ENCODE results near the gene PDIK1L. TPM values are rescaled to one million over a fixed set of nuclear protein-coding genes. Genes with fewer than 3 reads are reported as not detected.

Gene PDIK1L
- polyA plus RNA-seq, 1 donor, result 20.1 TPM

DNA sequence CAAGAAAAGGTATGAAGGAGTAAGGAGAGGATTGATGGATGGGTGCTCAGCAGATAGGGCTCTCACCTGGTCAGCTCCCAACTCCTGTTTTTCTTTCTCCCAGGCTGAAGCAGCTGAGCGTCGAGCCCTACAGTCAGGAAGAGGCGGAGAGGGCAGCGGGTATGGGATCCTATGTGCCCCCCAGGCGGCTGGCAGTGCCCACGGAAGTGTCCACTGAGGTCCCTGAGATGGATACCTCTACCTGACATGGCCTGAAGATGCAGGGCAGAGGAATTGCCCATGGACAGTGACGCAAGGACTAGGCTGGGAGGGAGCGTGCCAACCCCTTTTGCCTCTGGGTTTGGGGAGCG, 58.8 kb downstream of the PDIK1L start:
- DNase-seq, result no peak

DNA sequence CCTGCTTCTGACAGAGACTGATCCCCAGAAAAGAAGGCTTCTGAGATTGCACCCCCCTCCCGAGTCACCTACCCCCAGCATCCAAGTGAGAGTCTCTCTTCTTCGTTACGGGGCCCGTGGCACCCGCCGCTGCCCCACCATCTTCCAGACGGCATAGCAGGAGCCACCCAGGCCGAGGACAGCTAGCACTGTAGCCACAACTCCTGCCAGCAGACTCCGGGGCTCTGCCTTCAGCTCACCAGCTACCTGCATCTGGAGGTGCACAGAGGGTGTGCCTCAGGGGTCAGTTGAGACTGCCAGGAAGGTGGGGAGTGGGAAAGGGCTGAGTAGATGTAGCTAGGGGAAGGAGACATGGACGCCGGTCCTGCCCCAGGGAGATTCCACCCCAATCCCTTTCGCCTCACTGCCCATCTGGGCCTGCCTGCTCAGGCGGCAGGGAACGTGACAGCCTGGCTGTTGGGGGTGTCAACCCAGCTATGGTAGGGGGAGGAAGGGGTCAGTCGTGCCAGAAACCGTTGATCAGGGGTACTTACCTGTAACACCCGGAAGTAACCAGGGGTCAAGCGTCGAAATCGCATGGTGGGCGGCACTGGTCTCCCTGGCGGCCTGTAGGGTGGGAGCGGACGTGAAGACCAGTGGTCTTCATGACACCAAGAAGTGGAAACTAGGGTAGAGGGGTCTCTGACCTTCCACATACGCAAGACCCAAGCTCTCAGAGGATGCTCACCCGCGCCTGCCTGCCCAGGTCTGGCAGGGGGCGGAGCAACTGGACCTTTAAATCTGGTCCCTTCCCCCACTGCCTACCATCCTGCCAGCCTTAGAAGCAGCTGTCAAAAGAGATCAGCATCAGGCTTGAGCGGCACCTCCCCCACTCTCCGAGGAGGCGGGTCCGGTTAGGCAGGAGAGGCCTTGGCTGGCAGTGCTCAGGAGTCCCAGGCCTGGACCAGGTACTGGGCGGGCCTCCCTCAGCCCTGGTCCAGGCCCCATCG, 59.8 kb downstream of the PDIK1L start, which contains the start of gene ZNF593OS:
Gene ZNF593OS, minus strand, starts transcription at position 749 of the 989 bp plus-strand sequence. Its CDS starts 171 bp downstream, at position 578.
- no peak for DNase-seq

Other genes with a start within 250 kb of the PDIK1L start
- 29.7 TPM for gene PAQR7, start 236.1 kb upstream of the PDIK1L start, polyA plus RNA-seq (ENCODE audit: insufficient read length)
- 1,379 TPM for gene STMN1, start 205.4 kb upstream of the PDIK1L start, polyA plus RNA-seq (ENCODE audit: insufficient read length)
- gene PAFAH2, start 113.8 kb upstream of the PDIK1L start, polyA plus RNA-seq (ENCODE audit: insufficient read length), result 18.2 TPM
- gene EXTL1, start 90.0 kb upstream of the PDIK1L start, polyA plus RNA-seq (ENCODE audit: insufficient read length), result 1.8 TPM
- 5.4 TPM for gene SLC30A2, start 65.7 kb upstream of the PDIK1L start, polyA plus RNA-seq (ENCODE audit: insufficient read length)
- gene TRIM63, start 44.2 kb upstream of the PDIK1L start, polyA plus RNA-seq (ENCODE audit: insufficient read length), result 1.2 TPM
- 0.63 TPM for gene FAM110D, start 47.3 kb downstream of the PDIK1L start, polyA plus RNA-seq (ENCODE audit: insufficient read length)
- not detected for gene C1orf232, start 57.1 kb downstream of the PDIK1L start, polyA plus RNA-seq (ENCODE audit: insufficient read length)
- gene ZNF593, start 58.1 kb downstream of the PDIK1L start, polyA plus RNA-seq (ENCODE audit: insufficient read length), result 11.7 TPM
- gene ZNF593OS, start 60.0 kb downstream of the PDIK1L start, polyA plus RNA-seq (ENCODE audit: insufficient read length), result 1.4 TPM
- 15.4 TPM for gene CNKSR1, start 65.7 kb downstream of the PDIK1L start, polyA plus RNA-seq (ENCODE audit: insufficient read length)
- gene CATSPER4, start 78.8 kb downstream of the PDIK1L start, polyA plus RNA-seq (ENCODE audit: insufficient read length), result 0.18 TPM
- gene CEP85, start 122.4 kb downstream of the PDIK1L start, polyA plus RNA-seq (ENCODE audit: insufficient read length), result 24.9 TPM
- gene SH3BGRL3, start 168.3 kb downstream of the PDIK1L start, polyA plus RNA-seq (ENCODE audit: insufficient read length), result 87.2 TPM
- 43.2 TPM for gene UBXN11, start 194.8 kb downstream of the PDIK1L start, polyA plus RNA-seq (ENCODE audit: insufficient read length)
- 5.6 TPM for gene CD52, start 206.1 kb downstream of the PDIK1L start, polyA plus RNA-seq (ENCODE audit: insufficient read length)
- 0.65 TPM for gene CRYBG2, start 242.3 kb downstream of the PDIK1L start, polyA plus RNA-seq (ENCODE audit: insufficient read length)

All from left kidney (tissue), 2 donors.